Osteocyte (in vitro differentiated cells): Measurements from ENCODE around the gene MYT1. TPM values are rescaled to one million over a fixed set of nuclear protein-coding genes. Genes with fewer than 3 reads are reported as not detected.
"Not testable (repeated sequence)": the region's sequence is repeated elsewhere in the genome, so short reads cannot be mapped to it uniquely, and the experiment has no call there.

Experiments
- DNase-seq: peaks from one replicate; pipeline ENCODE4 v3.0.0; 2021; ENCODE audit warnings: mixed read lengths; ENCODE audit not compliant: unreplicated experiment; ENCODE audit errors: extremely low spot score
- H3K27ac Mint-ChIP-seq: one replicate; pipeline ENCODE4 v1.8.0; 2021; ENCODE audit warnings: mild to moderate bottlenecking, mixed read lengths; ENCODE audit not compliant: unreplicated experiment
- H3K27me3 Mint-ChIP-seq: one replicate; pipeline ENCODE4 v1.8.0; 2021; ENCODE audit warnings: mixed read lengths; ENCODE audit not compliant: unreplicated experiment
- H3K36me3 Mint-ChIP-seq: one replicate; pipeline ENCODE4 v1.8.0; 2021; ENCODE audit warnings: mixed read lengths; ENCODE audit not compliant: unreplicated experiment
- H3K4me1 Mint-ChIP-seq: one replicate; pipeline ENCODE4 v1.8.0; 2021; ENCODE audit warnings: mixed read lengths; ENCODE audit not compliant: unreplicated experiment
- H3K4me3 Mint-ChIP-seq: one replicate; pipeline ENCODE4 v1.8.0; 2021; ENCODE audit warnings: mild to moderate bottlenecking, moderate library complexity, mixed read lengths; ENCODE audit not compliant: unreplicated experiment
- H3K9me3 Mint-ChIP-seq: one replicate; pipeline ENCODE4 v1.8.0; 2021; ENCODE audit warnings: mixed read lengths; ENCODE audit not compliant: unreplicated experiment
- total RNA-seq: library from RNA; stranded (reverse); gene quantifications from 2 replicates; pipeline ENCODE4 v1.2.1, GENCODE V29; 2021
- TF ChIP-seq, protein P1 (sequence below): fragments of 200-600 bp; sonication (generic); IDR thresholded peaks from 2 replicates; pipeline ENCODE4 v1.5.0; 2021; ENCODE audit warnings: antibody characterized with exemption, mild to moderate bottlenecking, moderate library complexity

The MYT1 gene
- total RNA-seq, 1 donor from 2014 or later = not detected

DNA sequence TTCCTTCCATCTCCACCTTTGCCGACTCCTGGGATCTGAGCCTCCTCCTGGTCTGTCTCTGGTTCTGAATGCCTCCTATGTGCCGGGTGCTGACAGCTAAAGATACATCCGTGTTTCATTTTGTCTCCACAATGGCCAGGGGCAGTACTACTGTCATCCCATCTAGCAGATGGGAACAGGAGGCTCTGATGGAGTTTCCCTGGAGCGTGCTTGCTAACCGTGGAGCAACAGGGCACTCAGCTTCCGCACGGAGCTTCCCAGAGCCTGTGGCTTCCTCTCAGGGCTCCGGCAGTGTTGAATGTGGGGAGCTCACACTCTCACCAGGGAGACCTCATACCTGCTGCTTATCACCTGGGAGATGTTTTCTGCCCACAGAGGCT is 45.0 kb upstream of the MYT1 start:
- TF ChIP-seq, protein P1, sequence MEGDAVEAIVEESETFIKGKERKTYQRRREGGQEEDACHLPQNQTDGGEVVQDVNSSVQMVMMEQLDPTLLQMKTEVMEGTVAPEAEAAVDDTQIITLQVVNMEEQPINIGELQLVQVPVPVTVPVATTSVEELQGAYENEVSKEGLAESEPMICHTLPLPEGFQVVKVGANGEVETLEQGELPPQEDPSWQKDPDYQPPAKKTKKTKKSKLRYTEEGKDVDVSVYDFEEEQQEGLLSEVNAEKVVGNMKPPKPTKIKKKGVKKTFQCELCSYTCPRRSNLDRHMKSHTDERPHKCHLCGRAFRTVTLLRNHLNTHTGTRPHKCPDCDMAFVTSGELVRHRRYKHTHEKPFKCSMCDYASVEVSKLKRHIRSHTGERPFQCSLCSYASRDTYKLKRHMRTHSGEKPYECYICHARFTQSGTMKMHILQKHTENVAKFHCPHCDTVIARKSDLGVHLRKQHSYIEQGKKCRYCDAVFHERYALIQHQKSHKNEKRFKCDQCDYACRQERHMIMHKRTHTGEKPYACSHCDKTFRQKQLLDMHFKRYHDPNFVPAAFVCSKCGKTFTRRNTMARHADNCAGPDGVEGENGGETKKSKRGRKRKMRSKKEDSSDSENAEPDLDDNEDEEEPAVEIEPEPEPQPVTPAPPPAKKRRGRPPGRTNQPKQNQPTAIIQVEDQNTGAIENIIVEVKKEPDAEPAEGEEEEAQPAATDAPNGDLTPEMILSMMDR = no peak
- Mint-ChIP-seq H3K27me3 (peaks cover 27% of the 10 kb centered on the region), H3K4me3 (no peak overlapping the region), H3K4me1 (peaks cover 3% of the 10 kb centered on the region), H3K27ac (no peak overlapping the region), H3K36me3 (no peaks in the 10 kb centered on the region), H3K9me3 (no peaks in the 10 kb centered on the region)
- DNase-seq = no peak

DNA sequence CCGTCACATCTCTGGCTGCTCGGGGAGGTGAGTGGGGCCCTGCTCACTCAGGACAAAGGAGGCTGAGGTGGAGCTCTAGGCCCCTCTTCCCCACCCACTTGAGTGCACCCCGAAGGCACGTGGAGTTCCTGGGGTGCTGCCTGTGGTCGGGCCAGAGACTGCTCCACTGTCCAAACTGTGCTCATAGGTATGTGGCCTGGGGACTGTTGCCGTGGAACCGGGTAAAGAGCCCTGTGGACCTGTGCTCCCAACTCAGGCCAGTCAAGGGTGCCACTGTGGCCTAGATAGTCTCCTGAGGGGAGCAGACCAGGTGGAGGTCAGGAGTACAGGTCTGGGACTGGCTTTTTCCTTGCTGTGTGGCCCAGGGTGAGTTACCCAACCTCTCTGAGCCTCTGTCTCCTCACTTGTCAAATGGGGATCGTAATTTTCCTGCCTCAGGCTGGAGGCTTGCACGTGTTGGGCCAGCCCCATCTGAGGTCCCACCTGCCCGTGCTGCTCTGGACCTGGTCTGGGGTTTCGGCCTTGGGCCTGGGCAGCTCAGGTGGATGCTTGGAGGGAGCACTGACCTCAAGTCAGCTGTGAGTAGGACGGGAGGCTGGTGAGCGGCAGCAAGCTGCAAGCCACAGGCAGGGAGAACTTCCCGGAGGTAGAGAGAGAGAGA is 44.4 kb upstream of the MYT1 start:
- Mint-ChIP-seq H3K27me3 (peaks cover 30% of the 10 kb centered on the region), H3K4me1 (peaks cover 3% of the 10 kb centered on the region), H3K36me3 (no peaks in the 10 kb centered on the region), H3K27ac (peak overlapping the region; percentile 60), H3K9me3 (no peaks in the 10 kb centered on the region), H3K4me3 (no peak overlapping the region)
- no peak for DNase-seq
- TF ChIP-seq, protein P1 = no peak

DNA sequence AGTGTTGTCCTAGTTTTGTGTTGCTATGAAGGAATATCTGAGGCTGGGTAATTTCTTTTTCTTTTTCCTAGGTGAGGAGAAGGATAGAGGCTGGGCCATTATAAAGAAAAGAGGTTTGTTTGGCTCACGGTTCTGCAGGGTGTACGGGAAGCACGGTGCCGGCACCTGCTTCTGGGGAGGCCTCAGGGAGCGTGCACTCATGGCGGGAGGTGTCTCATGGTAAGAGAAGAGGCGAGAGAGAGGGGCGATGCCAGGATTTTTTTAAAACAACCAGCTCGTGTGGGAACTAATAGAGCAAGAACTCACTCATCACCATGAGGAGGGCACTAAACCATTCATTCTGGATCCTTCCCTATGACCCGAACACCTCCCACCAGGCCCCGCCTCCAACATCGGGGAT is 42.7 kb upstream of the MYT1 start:
- TF ChIP-seq, protein P1 = no peak
- no peaks in the 10 kb centered on the region for H3K9me3 Mint-ChIP-seq
- peaks cover 34% of the 10 kb centered on the region for H3K27me3 Mint-ChIP-seq
- no peaks in the 10 kb centered on the region for H3K36me3 Mint-ChIP-seq
- no peak overlapping the region for H3K27ac Mint-ChIP-seq
- no peak overlapping the region for H3K4me3 Mint-ChIP-seq
- no peak for DNase-seq
- peaks cover 3% of the 10 kb centered on the region for H3K4me1 Mint-ChIP-seq

DNA sequence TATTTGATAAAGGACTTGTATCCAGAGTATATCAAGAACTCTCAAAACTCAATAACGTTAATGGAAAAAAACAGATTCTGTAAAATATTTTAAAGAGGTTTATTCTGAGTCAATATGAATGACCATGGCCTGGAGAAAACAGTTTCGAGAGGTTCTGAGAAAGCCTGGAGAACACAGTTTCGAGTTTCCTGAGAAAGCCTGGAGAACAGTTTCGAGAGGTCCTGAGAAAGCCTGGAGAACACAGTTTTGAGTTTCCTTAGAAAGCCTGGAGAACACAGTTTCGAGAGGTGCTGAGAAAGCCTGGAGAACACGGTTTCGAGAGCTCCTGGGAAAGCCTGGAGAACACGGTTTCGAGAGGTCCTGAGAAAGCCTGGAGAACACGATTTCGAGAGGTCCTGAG is 41.3 kb upstream of the MYT1 start:
- peaks cover 37% of the 10 kb centered on the region for H3K27me3 Mint-ChIP-seq
- H3K4me3 Mint-ChIP-seq, DNase-seq, H3K27ac Mint-ChIP-seq, H3K4me1 Mint-ChIP-seq, H3K36me3 Mint-ChIP-seq, H3K9me3 Mint-ChIP-seq: not testable (repeated sequence)

DNA sequence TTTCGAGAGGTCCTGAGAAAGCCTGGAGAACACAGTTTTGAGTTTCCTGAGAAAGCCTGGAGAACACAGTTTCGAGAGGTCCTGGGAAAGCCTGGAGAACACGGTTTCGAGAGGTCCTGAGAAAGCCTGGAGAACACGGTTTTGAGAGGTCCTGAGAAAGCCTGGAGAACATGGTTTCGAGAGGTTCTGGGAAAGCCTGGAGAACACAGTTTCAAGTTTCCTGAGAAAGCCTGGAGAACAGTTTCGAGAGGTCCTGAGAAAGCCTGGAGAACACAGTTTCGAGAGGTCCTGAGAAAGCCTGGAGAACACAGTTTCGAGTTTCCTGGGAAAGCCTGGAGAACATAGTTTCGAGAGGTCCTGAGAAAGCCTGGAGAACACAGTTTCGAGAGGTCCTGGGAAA is 40.7 kb upstream of the MYT1 start:
- H3K27me3 Mint-ChIP-seq = peaks cover 43% of the 10 kb centered on the region
- H3K36me3 Mint-ChIP-seq, H3K27ac Mint-ChIP-seq, H3K4me3 Mint-ChIP-seq, H3K9me3 Mint-ChIP-seq, H3K4me1 Mint-ChIP-seq, DNase-seq: not testable (repeated sequence)

DNA sequence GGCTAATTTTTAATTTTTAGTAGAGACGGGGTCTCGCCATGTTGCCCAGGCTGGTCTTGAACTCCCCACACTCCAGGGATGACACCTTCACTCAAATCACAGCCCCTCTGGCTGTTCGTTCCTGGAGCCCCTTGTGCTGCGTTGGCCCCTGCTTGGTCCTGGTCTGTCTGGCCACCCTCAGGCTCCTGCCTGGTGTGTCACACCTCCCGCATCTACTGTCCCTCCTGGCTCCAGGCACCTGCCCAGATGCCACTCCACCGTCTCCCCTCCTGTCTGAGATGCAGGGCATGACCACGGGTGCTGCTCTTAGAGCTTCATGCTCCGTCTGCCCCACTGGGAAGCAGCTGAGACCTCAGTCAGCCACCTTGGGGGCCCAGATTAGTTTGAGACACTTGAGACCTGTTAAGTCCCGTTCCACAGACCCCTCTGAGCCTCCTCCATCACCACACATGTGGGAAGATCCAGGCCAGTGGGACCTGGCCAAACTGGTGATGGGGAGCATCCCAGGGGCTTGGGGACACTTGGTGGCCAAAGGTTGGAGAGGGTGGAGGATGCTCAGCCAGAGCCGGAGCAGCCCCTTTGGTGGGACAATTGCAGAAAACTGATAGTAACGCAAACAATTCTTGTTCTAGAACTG is 35.0 kb upstream of the MYT1 start:
- no peak for DNase-seq
- H3K36me3 Mint-ChIP-seq = no peaks in the 10 kb centered on the region
- peaks cover 3% of the 10 kb centered on the region for H3K9me3 Mint-ChIP-seq
- no peak overlapping the region for H3K27ac Mint-ChIP-seq
- no peak overlapping the region for H3K4me3 Mint-ChIP-seq
- no peaks in the 10 kb centered on the region for H3K4me1 Mint-ChIP-seq
- TF ChIP-seq, protein P1 = no peak
- H3K27me3 Mint-ChIP-seq = peaks cover 26% of the 10 kb centered on the region
